ENCODE data around the gene RTP2. TPM values are rescaled to one million over a fixed set of nuclear protein-coding genes. Genes with fewer than 3 reads are reported as not detected.

Gene RTP2
- total and polyA plus RNA-seq, 2 of the 4 experiments (the other 2 are of a cell fraction): not detected

DNA sequence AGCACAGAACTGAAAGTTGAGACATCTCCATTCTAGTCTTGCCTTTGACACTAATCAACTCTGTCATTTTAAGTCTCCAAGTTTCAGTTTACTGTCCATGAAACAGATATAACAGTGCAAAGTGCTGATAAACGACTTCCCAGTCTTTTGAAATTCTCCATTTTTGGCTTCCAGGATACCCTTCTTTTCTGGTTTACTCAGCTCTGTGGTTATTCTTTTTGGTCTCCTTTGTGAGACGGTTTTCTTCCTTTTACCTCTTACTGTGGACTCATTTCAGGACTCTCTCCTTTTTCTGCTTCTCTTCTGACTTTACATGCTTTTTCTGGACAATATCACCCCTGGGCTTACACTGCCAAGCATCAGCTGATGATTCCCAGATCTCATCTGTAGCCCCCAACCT is 51.1 kb downstream of the RTP2 start:
- in situ Hi-C loops (cut with MboI; ENCODE audit: low sequenced_read_pairs) (no loop called here), dilution Hi-C loops (cut with HindIII; ENCODE audit: low sequenced_read_pairs, unreplicated experiment) (no loop called here), intact Hi-C loops (cut with micrococcal nuclease) (no loop called here)
- Histone ChIP-seq H4K8ac (ENCODE audit: low read depth in 2 of 2, low read length in 2 of 2) (no peak overlapping the region), H2AFZ (replicated peaks; ENCODE audit: low read length, poor library complexity) (no peak overlapping the region), H2AK5ac (ENCODE audit: low read depth, low read length) (no peak overlapping the region), H3K9me1 (ENCODE audit: insufficient read depth, low read length) (no peaks in the 10 kb centered on the region), H2BK5ac (ENCODE audit: low read depth, low read length, poor library complexity, severe bottlenecking) (no peak overlapping the region), H3K14ac (replicated peaks; ENCODE audit: low read depth, low read length) (no peak overlapping the region), H2BK120ac (ENCODE audit: low read depth, low read length) (no peak overlapping the region), H3K23ac (ENCODE audit: low read depth, low read length) (no peak overlapping the region), H3K79me1 (ENCODE audit: low read depth in 1 of 2, low read length in 2 of 2) (no peaks in the 10 kb centered on the region), H4K91ac (ENCODE audit: insufficient read depth, low read depth, low read length) (no peak overlapping the region), H3K27me3 (ENCODE audit: control insufficient read depth, insufficient read depth, low read length) (peaks cover 7% of the 10 kb centered on the region), H2BK15ac (ENCODE audit: low read depth, low read length) (no peak overlapping the region), H3K4ac (ENCODE audit: low read depth, low read length) (no peak overlapping the region), H2BK20ac (ENCODE audit: low read depth, low read length) (no peak overlapping the region), H3K18ac (ENCODE audit: low read depth, low read length) (no peak overlapping the region), H3K27ac (ENCODE audit: insufficient read depth, low read length) (no peak overlapping the region), H4K5ac (ENCODE audit: low read depth, low read length) (no peak overlapping the region), H3K56ac (ENCODE audit: extremely low read depth, insufficient read depth, low read length) (no peak overlapping the region), H3K4me2 (ENCODE audit: low read depth, low read length) (no peak overlapping the region), H3K9ac (ENCODE audit: low read depth, low read length) (no peak overlapping the region), H4K20me1 (ENCODE audit: insufficient read depth, low read length) (no peaks in the 10 kb centered on the region), H3K4me1 (ENCODE audit: control insufficient read depth, insufficient read depth, low read length) (no peaks in the 10 kb centered on the region), H3K36me3 (ENCODE audit: control insufficient read depth, insufficient read depth, low read length) (no peaks in the 10 kb centered on the region), H3K4me3 (ENCODE audit: insufficient read depth, low read depth, low read length) (no peak overlapping the region), H3K9me3 (ENCODE audit: control insufficient read depth, insufficient read depth, low read length) (no peaks in the 10 kb centered on the region), H2AK9ac (replicated peaks; ENCODE audit: low read depth, low read length, poor library complexity) (no peak overlapping the region)
- 0% methylated on average over 1 of the region's 2 CpGs; no CpG with 5 or more reads in 1 of the 2 experiments for WGBS, 2 experiments (ENCODE audit: extremely low coverage in 2 of 2, insufficient read length in 1 of 2)
- no TSS peak for BruUV-seq (replicated peaks)
- ATAC-seq (ENCODE audit: low read depth): no peak
- TF ChIP-seq MAZ (IDR thresholded peaks at IDR 0.05; ENCODE audit: borderline replicate concordance, low read depth, low read length): no peak
- TF ChIP-seq BHLHE40 (IDR thresholded peaks at IDR 0.05; ENCODE audit: low read depth, low read length): no peak
- TF ChIP-seq SMC3 (IDR thresholded peaks at IDR 0.05; ENCODE audit: low read depth, low read length): no peak
- TF ChIP-seq POLR2A (IDR thresholded peaks at IDR 0.05; ENCODE audit: low read depth, low read length): no peak
- no peak for TF ChIP-seq RFX5 (IDR thresholded peaks at IDR 0.05; ENCODE audit: low read depth, low read length)
- no peak for TF ChIP-seq CHD1 (IDR thresholded peaks at IDR 0.05; ENCODE audit: low read depth, low read length)
- no peak for TF ChIP-seq MAFK (IDR thresholded peaks at IDR 0.05; ENCODE audit: low read depth, low read length)
- TF ChIP-seq, protein P1, sequence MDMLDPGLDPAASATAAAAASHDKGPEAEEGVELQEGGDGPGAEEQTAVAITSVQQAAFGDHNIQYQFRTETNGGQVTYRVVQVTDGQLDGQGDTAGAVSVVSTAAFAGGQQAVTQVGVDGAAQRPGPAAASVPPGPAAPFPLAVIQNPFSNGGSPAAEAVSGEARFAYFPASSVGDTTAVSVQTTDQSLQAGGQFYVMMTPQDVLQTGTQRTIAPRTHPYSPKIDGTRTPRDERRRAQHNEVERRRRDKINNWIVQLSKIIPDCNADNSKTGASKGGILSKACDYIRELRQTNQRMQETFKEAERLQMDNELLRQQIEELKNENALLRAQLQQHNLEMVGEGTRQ (IDR thresholded peaks at IDR 0.05; ENCODE audit: low read depth, low read length): no peak
- TF ChIP-seq FOS (IDR thresholded peaks at IDR 0.05; ENCODE audit: low read depth, low read length): no peak
- TF ChIP-seq CEBPB (IDR thresholded peaks at IDR 0.05; ENCODE audit: low read depth, low read length): no peak
- TF ChIP-seq MXI1 (IDR thresholded peaks at IDR 0.05; ENCODE audit: borderline replicate concordance, low read depth, low read length): no peak
- TF ChIP-seq, protein P2, sequence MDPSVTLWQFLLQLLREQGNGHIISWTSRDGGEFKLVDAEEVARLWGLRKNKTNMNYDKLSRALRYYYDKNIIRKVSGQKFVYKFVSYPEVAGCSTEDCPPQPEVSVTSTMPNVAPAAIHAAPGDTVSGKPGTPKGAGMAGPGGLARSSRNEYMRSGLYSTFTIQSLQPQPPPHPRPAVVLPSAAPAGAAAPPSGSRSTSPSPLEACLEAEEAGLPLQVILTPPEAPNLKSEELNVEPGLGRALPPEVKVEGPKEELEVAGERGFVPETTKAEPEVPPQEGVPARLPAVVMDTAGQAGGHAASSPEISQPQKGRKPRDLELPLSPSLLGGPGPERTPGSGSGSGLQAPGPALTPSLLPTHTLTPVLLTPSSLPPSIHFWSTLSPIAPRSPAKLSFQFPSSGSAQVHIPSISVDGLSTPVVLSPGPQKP (IDR thresholded peaks at IDR 0.05; ENCODE audit: borderline replicate concordance, low read depth, low read length): no peak
- TF ChIP-seq, protein P3, sequence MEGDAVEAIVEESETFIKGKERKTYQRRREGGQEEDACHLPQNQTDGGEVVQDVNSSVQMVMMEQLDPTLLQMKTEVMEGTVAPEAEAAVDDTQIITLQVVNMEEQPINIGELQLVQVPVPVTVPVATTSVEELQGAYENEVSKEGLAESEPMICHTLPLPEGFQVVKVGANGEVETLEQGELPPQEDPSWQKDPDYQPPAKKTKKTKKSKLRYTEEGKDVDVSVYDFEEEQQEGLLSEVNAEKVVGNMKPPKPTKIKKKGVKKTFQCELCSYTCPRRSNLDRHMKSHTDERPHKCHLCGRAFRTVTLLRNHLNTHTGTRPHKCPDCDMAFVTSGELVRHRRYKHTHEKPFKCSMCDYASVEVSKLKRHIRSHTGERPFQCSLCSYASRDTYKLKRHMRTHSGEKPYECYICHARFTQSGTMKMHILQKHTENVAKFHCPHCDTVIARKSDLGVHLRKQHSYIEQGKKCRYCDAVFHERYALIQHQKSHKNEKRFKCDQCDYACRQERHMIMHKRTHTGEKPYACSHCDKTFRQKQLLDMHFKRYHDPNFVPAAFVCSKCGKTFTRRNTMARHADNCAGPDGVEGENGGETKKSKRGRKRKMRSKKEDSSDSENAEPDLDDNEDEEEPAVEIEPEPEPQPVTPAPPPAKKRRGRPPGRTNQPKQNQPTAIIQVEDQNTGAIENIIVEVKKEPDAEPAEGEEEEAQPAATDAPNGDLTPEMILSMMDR (conservative IDR thresholded peaks at IDR 0.05; ENCODE audit: low read depth, low read length): no peak
- no peak for TF ChIP-seq RCOR1 (IDR thresholded peaks at IDR 0.05; ENCODE audit: insufficient replicate concordance, low read length)
- TF ChIP-seq NFE2L2 (IDR thresholded peaks at IDR 0.05; ENCODE audit: low read depth, low read length): no peak
- no peak for TF ChIP-seq RAD21 (IDR thresholded peaks at IDR 0.05; ENCODE audit: low read length)
- POLR2A ChIA-PET (ENCODE audit: unreplicated experiment): no interaction called here
- DNase-seq: no peak
- CTCF ChIA-PET: interaction anchor here (1.2 kb wide), 1 partner anchor 20 kb away, joined by 3 read pairs; no protein-coding TSS in a partner anchor
